ENCODE measurements around the gene LRRC31. TPM values are rescaled to one million over a fixed set of nuclear protein-coding genes. Genes with fewer than 3 reads are reported as not detected.
A peak's percentile ranks its signal among the peaks of the same experiment; 100 is the strongest.

Gene LRRC31
- polyA plus RNA-seq, 10 donors, result not detected

- DNase-seq, result peak in 1 of 3 donors; percentile 26
These were observed 55.8 kb downstream of the LRRC31 start for GRCh38 chr3:169813757-169814517.

GRCh38 chr3:169813278-169813677 is 56.5 kb downstream of the LRRC31 start:
- DNase-seq, result peak in 1 of 3 donors; percentile 6

GRCh38 chr3:169812332-169813235 is 57.2 kb downstream of the LRRC31 start, which contains the start of the genes LRRC34 and LRRIQ4:
TSS of gene LRRC34 (minus strand) at chr3:169812904. CDS start at chr3:169812548, 356 bp downstream.
TSS of gene LRRIQ4 (plus strand) at chr3:169812870. CDS start at chr3:169821922, 9,052 bp downstream.
- DNase-seq, result peak; percentile 68 to 93 (median 71)

GRCh38 chr3:169811631-169812331 is 58.0 kb downstream of the LRRC31 start:
- peak; percentile 53 to 80 (median 54) for DNase-seq

- no peak for DNase-seq
These were observed 60.4 kb downstream of the LRRC31 start for GRCh38 chr3:169809230-169809795.

GRCh38 chr3:169804681-169805080 is 65.1 kb downstream of the LRRC31 start:
- no peak for DNase-seq

GRCh38 chr3:169792359-169792758 is 77.4 kb downstream of the LRRC31 start:
- DNase-seq, result no peak

- no peak for DNase-seq
These were observed 78.9 kb downstream of the LRRC31 start for GRCh38 chr3:169790687-169791429.

GRCh38 chr3:169790219-169790618 is 79.5 kb downstream of the LRRC31 start:
- no peak for DNase-seq

Other genes with a start within 250 kb of the LRRC31 start
- gene MECOM, start 206.2 kb downstream of the LRRC31 start, polyA plus RNA-seq (ENCODE audit: insufficient read length in 10 of 10), result 10 to 100 TPM; 10.4 to 18.2 (median 13.5) TPM
- under 1 TPM in 4 of 10 donors, not detected in 6; 0.46 to 0.66 (median 0.51) TPM for gene TERC, start 104.9 kb downstream of the LRRC31 start, polyA plus RNA-seq (ENCODE audit: insufficient read length in 10 of 10)
- 1 to 10 TPM; 1.9 to 4.0 (median 3.2) TPM for gene ACTRT3, start 100.4 kb downstream of the LRRC31 start, polyA plus RNA-seq (ENCODE audit: insufficient read length in 10 of 10)
- 10 to 100 TPM; 18.3 to 24.8 (median 21.8) TPM for gene MYNN, start 96.5 kb downstream of the LRRC31 start, polyA plus RNA-seq (ENCODE audit: insufficient read length in 10 of 10)
- gene LRRIQ4, start 57.1 kb downstream of the LRRC31 start, polyA plus RNA-seq (ENCODE audit: insufficient read length in 10 of 10), result under 1 TPM in 4 of 10 donors, not detected in 6; 0.08 to 0.26 (median 0.13) TPM
- gene LRRC34, start 57.0 kb downstream of the LRRC31 start, polyA plus RNA-seq (ENCODE audit: insufficient read length in 10 of 10), result 10 to 100 TPM in 1 of 10 donors, 1 to 10 TPM in 9; 3.2 to 10.6 (median 4.3) TPM
- not detected for gene SAMD7, start 41.6 kb upstream of the LRRC31 start, polyA plus RNA-seq (ENCODE audit: insufficient read length in 10 of 10)
- gene SEC62, start 96.9 kb upstream of the LRRC31 start, polyA plus RNA-seq (ENCODE audit: insufficient read length in 10 of 10), result 10 to 100 TPM; 76.8 to 91.9 (median 81.3) TPM
- 1 to 10 TPM; 1.8 to 3.8 (median 2.6) TPM for gene GPR160, start 168.1 kb upstream of the LRRC31 start, polyA plus RNA-seq (ENCODE audit: insufficient read length in 10 of 10)